RWPE1 (cell line): ENCODE measurements around the gene CNN3.

ENCODE experiments used
- CTCF ChIA-PET: fragments of 350-600 bp; sonication (Branson Sonifier 250); formaldehyde crosslinking; extraction: SDS; loops from one replicate; lab custom pipeline; 2021; lab: Yijun Ruan, JAX
- POLR2A ChIA-PET: fragments of 400-600 bp; formaldehyde crosslinking; extraction: SDS; loops from one replicate; lab custom pipeline; 2020; ENCODE audit warnings: antibody characterized with exemption; ENCODE audit not compliant: low non-redundant PET; lab: Yijun Ruan, JAX
- DNase-seq: peaks from one replicate; pipeline ENCODE4 v3.0.0; 2012; ENCODE audit warnings: low spot score
- H3K27ac ChIP-seq: fragments of 450-650 bp; 2 replicates; pipeline ENCODE4 v1.5.1; 2017
- CTCF ChIP-seq: fragments of 450-650 bp; conservative IDR thresholded peaks from 2 replicates; pipeline ENCODE4 v1.5.1; 2017; ENCODE audit warnings: low read depth, mild to moderate bottlenecking

Gene CNN3

GRCh38 chr1:94883691-94884090, 43.2 kb downstream of the CNN3 start:
- H3K27ac ChIP-seq: no peak overlapping the region
- CTCF ChIA-PET: no interaction called here
- POLR2A ChIA-PET: no interaction called here
- TF ChIP-seq CTCF: no peak
- no peak for DNase-seq

GRCh38 chr1:94878329-94878728, 48.6 kb downstream of the CNN3 start:
- POLR2A ChIA-PET: no interaction called here
- no peak for DNase-seq
- CTCF ChIA-PET: interaction anchor here (0.6 kb wide), 1 partner anchor 233 kb away, joined by 3 read pairs; no protein-coding TSS in a partner anchor
- TF ChIP-seq CTCF: no peak
- no peak overlapping the region for H3K27ac ChIP-seq

GRCh38 chr1:94876362-94876761, 50.5 kb downstream of the CNN3 start:
- peak overlapping the region; percentile 72 for H3K27ac ChIP-seq
- no peak for TF ChIP-seq CTCF
- DNase-seq: peak; percentile 41
- POLR2A ChIA-PET: interaction anchor here (0.6 kb wide), 1 partner anchor 187 kb away, joined by 6 read pairs; no protein-coding TSS in a partner anchor
- CTCF ChIA-PET: interaction anchor here (0.6 kb wide), 1 partner anchor 56 kb away, joined by 3 read pairs; no protein-coding TSS in a partner anchor

GRCh38 chr1:94875794-94876193, 51.1 kb downstream of the CNN3 start:
- peak; percentile 19 for DNase-seq
- peak overlapping the region; percentile 72 for H3K27ac ChIP-seq
- ChIA-PET CTCF (interaction anchor here (1.4 kb wide), 1 partner anchor 166 kb away, joined by 4 read pairs; no protein-coding TSS in a partner anchor), POLR2A (interaction anchor here (0.6 kb wide), 1 partner anchor 186 kb away, joined by 6 read pairs; no protein-coding TSS in a partner anchor)
- TF ChIP-seq CTCF: no peak

- TF ChIP-seq CTCF: no peak
- ChIA-PET CTCF (no interaction called here), POLR2A (no interaction called here)
- no peak for DNase-seq
- no peak overlapping the region for H3K27ac ChIP-seq
Observed at GRCh38 chr1:94874423-94874822, 52.5 kb downstream of the CNN3 start.

- ChIA-PET CTCF (interaction anchor here (0.7 kb wide), 1 partner anchor 722 kb away, joined by 3 read pairs; no protein-coding TSS in a partner anchor), POLR2A (no interaction called here)
- no peak for DNase-seq
Observed at GRCh38 chr1:94873520-94874351, 53.2 kb downstream of the CNN3 start.

More at GRCh38 chr1:94873520-94874351, 53.2 kb downstream of the CNN3 start:
- no peak overlapping the region for H3K27ac ChIP-seq
- TF ChIP-seq CTCF: no peak
